SU-DHL-6 (cell line): Measurements from ENCODE around the gene PPP1R7.

Experiments used
- EZH2phosphoT487 ChIP-seq: fragments of 200-600 bp; sonication (generic), shearing (Covaris generic); conservative IDR thresholded peaks from 2 replicates; pipeline ENCODE4 v1.6.1; 2018; ENCODE audit warnings: mild to moderate bottlenecking, antibody characterized with exemption, low read length, moderate library complexity, mixed read lengths
- TF ChIP-seq, protein P1 (sequence below): fragments of 200-600 bp; sonication (generic); IDR thresholded peaks from one replicate; pipeline ENCODE4 v1.5.1; 2017; ENCODE audit warnings: antibody characterized with exemption, mild to moderate bottlenecking, low read length, moderate library complexity; ENCODE audit not compliant: insufficient read depth, poor library complexity, severe bottlenecking

DNA sequence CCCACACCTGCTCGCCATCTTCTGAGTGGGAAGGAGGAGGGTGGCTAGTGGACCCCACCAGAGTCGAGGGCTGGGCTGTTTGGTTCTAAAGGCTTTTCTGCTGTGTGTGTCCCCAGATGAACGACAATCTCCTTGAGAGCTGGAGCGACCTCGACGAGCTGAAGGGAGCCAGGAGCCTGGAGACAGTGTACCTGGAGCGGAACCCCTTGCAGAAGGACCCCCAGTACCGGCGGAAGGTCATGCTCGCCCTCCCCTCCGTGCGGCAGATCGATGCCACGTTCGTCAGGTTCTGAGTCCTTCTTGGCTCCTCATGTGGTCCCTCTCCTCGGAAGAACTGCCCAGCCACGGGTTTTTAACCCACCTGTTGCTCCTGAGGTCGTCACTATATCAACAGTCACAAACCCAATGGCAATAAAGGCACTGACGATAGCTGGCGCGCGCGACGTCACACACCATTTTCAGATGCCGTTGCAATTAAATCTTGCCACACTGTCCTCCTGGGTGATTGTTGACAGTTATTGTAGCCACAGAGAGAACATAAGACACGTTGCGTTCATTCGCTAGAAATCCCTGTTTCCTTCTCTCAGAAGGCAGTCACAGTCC, 32.4 kb downstream of the PPP1R7 start:
- TF ChIP-seq, protein P1, sequence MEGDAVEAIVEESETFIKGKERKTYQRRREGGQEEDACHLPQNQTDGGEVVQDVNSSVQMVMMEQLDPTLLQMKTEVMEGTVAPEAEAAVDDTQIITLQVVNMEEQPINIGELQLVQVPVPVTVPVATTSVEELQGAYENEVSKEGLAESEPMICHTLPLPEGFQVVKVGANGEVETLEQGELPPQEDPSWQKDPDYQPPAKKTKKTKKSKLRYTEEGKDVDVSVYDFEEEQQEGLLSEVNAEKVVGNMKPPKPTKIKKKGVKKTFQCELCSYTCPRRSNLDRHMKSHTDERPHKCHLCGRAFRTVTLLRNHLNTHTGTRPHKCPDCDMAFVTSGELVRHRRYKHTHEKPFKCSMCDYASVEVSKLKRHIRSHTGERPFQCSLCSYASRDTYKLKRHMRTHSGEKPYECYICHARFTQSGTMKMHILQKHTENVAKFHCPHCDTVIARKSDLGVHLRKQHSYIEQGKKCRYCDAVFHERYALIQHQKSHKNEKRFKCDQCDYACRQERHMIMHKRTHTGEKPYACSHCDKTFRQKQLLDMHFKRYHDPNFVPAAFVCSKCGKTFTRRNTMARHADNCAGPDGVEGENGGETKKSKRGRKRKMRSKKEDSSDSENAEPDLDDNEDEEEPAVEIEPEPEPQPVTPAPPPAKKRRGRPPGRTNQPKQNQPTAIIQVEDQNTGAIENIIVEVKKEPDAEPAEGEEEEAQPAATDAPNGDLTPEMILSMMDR: no peak
- no peak for TF ChIP-seq EZH2phosphoT487
